Fibroblast of mammary gland (primary cell): ENCODE data around the gene FAM227A.

ENCODE experiments used
- DNase-seq: peaks from one replicate; pipeline ENCODE4 v3.0.0-alpha.2; 2010; ENCODE audit warnings: low read depth
- H3K4me3 ChIP-seq: 2 replicates; pipeline ENCODE4 v1.5.1; 2011; ENCODE audit warnings: low read depth, mild to moderate bottlenecking, low read length, moderate library complexity; ENCODE audit not compliant: control insufficient read depth
- TF ChIP-seq, protein P1 (sequence below): conservative IDR thresholded peaks from 2 replicates; pipeline ENCODE4 v1.5.1; 2011; ENCODE audit warnings: low read depth, low read length, inconsistent platforms; ENCODE audit not compliant: control insufficient read depth, insufficient read depth

FAM227A gene

DNA sequence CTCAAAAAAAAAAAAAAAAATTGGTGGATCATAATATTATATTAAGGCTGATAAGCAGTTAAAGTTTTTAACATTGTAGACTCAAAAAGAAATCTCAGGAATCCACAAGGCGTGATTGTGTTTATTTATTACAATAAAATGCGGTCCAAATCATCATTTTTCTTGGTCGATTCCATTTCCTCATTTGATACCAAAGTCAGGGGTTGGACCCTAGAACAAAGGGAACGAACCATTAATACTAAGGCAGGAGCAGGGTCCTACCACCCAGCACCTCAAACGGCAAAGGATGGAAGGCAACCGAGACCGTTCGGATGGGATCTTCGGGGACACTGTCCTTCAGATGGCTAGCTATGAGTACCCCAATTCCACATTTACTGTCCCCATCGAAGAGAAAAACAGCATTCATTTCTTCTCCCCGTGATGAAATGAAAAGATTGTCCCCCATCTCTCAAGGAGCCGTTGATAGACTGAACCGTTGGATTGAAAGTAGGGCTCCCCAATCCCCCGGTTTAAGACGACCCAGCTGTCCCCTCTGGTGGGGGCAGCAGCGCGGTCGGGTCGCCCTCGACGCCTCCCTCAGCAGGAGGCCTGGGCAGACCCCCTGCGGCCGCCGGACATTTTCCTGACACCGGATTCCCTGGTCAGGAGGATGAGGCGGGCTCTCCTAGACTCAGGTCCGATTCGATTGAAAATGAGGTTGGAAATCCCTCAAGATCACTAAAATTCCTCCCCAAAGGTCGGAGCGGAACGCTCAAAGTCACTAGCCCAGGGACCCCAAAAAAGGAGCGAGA, 86.8 kb downstream of the FAM227A start:
- TF ChIP-seq, protein P1, sequence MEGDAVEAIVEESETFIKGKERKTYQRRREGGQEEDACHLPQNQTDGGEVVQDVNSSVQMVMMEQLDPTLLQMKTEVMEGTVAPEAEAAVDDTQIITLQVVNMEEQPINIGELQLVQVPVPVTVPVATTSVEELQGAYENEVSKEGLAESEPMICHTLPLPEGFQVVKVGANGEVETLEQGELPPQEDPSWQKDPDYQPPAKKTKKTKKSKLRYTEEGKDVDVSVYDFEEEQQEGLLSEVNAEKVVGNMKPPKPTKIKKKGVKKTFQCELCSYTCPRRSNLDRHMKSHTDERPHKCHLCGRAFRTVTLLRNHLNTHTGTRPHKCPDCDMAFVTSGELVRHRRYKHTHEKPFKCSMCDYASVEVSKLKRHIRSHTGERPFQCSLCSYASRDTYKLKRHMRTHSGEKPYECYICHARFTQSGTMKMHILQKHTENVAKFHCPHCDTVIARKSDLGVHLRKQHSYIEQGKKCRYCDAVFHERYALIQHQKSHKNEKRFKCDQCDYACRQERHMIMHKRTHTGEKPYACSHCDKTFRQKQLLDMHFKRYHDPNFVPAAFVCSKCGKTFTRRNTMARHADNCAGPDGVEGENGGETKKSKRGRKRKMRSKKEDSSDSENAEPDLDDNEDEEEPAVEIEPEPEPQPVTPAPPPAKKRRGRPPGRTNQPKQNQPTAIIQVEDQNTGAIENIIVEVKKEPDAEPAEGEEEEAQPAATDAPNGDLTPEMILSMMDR: no peak
- DNase-seq: no peak
- peak overlapping the region; percentile 60 for H3K4me3 ChIP-seq

GRCh38 chr22:38567531-38568285, 88.5 kb downstream of the FAM227A start:
- TF ChIP-seq, protein P1: no peak
- H3K4me3 ChIP-seq: no peak overlapping the region
- DNase-seq: no peak

GRCh38 chr22:38566726-38567504, 89.3 kb downstream of the FAM227A start:
- no peak for DNase-seq
- TF ChIP-seq, protein P1: no peak
- H3K4me3 ChIP-seq: no peak overlapping the region

GRCh38 chr22:38565441-38565840, 90.8 kb downstream of the FAM227A start:
- H3K4me3 ChIP-seq: no peak overlapping the region
- TF ChIP-seq, protein P1: no peak
- no peak for DNase-seq

DNA sequence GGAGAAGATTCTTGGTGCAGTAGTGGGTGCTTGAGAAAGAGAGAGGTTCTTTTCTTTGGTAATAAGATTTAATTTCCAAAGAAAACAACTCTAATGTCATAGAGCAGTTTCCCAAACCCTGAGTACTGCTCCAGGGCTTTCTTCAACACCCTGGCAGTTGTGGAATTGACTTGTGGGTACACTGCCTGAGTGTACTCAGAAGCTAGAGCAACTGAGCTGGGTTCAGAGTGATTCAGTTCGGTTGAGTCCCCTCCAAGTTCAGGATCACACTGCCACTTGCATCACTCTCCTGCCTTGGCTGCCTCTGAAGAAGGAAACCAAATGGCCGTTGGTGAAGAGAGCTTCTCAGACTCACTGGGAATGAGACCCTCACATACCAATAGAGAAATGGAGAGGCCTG, 91.5 kb downstream of the FAM227A start:
- peak; percentile 17 for DNase-seq
- TF ChIP-seq, protein P1: no peak
- no peak overlapping the region for H3K4me3 ChIP-seq

DNA sequence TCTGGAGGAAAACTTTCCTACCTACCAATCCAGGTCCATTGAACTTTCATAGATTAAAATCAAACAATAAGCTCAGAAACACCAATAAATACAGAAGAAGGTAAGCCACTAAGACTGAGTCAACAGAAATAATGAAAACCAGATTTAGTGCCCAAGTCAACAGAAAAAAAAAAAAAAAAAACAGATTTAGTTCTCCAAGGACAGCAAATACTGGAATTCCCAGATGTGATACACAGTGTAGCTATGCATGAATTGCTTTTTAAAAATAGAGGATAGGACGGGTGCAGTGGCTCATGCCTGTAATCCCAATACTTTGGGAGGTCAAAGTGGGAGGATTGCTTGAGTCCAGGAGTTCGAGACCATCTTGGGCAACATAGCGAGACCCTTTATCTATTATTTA, 101.9 kb downstream of the FAM227A start:
- TF ChIP-seq, protein P1: no peak
- no peak overlapping the region for H3K4me3 ChIP-seq
- peak; percentile 91 for DNase-seq
